RWPE2 (cell line): ENCODE data around the gene HOTAIR.

Experiments used
- ATAC-seq: fragments of 200-7000 bp; cut with Tn5 transposase; 3 replicates; pipeline ENCODE4 v1.9.1; 2021; ENCODE audit warnings: low read depth
- DNase-seq: peaks from one replicate; pipeline ENCODE4 v3.0.0-alpha.2; 2020; ENCODE audit warnings: low spot score
- H3K27ac ChIP-seq: fragments of 450-650 bp; 2 replicates; pipeline ENCODE4 v1.5.1; 2017; ENCODE audit warnings: mild to moderate bottlenecking; ENCODE audit not compliant: poor library complexity, severe bottlenecking
- H3K27me3 ChIP-seq: fragments of 250-450 bp; sonication (Bioruptor Pico); 2 replicates; pipeline ENCODE4 v1.5.1; 2021; ENCODE audit warnings: mild to moderate bottlenecking, moderate library complexity; ENCODE audit not compliant: insufficient read depth, poor library complexity, severe bottlenecking
- H3K36me3 ChIP-seq: fragments of 250-450 bp; sonication (Bioruptor Pico); 2 replicates; pipeline ENCODE4 v1.5.1; 2020; ENCODE audit warnings: low read depth, mild to moderate bottlenecking, moderate library complexity
- H3K4me1 ChIP-seq: fragments of 250-450 bp; sonication (Bioruptor Pico); 2 replicates; pipeline ENCODE4 v1.5.1; 2021; ENCODE audit warnings: mild to moderate bottlenecking, moderate library complexity; ENCODE audit not compliant: insufficient read depth, poor library complexity, severe bottlenecking
- H3K4me3 ChIP-seq: fragments of 250-450 bp; sonication (Bioruptor Pico); 2 replicates; pipeline ENCODE4 v1.5.1; 2021; ENCODE audit warnings: mild to moderate bottlenecking, moderate library complexity; ENCODE audit not compliant: severe bottlenecking
- H3K9me3 ChIP-seq: fragments of 250-450 bp; sonication (Bioruptor Pico); 2 replicates; pipeline ENCODE4 v1.5.1; 2021; ENCODE audit warnings: mild to moderate bottlenecking, moderate library complexity; ENCODE audit not compliant: severe bottlenecking
- CTCF ChIP-seq: fragments of 450-650 bp; IDR thresholded peaks from one replicate; pipeline ENCODE4 v1.5.1; 2017; ENCODE audit warnings: mild to moderate bottlenecking, moderate library complexity; ENCODE audit not compliant: poor library complexity, severe bottlenecking

HOTAIR gene

DNA sequence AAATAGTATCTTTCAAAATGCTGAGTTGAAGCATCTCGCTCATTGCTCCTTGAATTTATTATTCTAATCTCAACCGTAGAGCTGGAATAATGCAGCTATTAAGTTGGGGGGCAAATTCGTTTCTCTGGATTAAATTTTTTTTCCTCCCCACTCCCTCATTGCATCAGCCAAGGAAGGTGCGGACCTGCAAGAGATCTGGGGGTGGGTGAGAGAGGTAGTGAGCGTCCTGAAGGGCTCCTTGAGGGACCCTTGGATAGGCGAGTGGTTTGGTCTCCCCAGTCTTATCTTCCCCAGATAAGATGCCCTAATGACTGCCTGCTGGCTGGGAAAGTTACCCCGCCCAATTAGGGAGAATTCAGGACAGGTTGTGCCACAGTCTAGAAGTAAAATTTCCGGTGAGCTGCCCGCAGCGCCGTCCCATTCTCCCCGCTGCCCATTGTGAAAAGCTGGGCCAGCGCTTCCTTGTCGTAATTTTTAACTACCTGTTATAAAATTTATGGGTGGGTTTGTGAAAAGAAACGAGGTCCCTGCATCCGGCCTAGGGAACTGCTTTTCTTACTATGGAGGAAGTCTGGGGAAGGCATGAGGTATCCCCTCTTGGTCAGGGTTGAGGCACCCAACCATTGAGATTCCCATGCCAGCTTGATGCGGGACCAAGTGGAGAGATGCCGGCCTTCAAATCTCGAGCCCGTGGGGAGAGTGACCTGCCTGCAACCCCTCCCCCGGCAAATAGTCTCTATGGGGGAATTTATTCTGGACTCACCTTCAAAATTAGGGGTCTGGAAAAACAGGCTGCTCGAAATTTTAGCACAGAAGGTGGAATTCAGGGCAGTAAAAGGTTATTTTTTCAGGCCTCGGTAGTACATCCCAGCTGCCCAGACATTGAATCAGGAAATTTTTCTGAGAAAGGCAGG lies 40.5 kb upstream of the HOTAIR start:
- Histone ChIP-seq H3K27me3 (peaks cover 77% of the 10 kb centered on the region), H3K27ac (no peak overlapping the region), H3K36me3 (no peaks in the 10 kb centered on the region), H3K4me3 (no peak overlapping the region), H3K9me3 (no peaks in the 10 kb centered on the region), H3K4me1 (no peaks in the 10 kb centered on the region)
- DNase-seq = no peak
- no peak for ATAC-seq
- no peak for TF ChIP-seq CTCF

DNA sequence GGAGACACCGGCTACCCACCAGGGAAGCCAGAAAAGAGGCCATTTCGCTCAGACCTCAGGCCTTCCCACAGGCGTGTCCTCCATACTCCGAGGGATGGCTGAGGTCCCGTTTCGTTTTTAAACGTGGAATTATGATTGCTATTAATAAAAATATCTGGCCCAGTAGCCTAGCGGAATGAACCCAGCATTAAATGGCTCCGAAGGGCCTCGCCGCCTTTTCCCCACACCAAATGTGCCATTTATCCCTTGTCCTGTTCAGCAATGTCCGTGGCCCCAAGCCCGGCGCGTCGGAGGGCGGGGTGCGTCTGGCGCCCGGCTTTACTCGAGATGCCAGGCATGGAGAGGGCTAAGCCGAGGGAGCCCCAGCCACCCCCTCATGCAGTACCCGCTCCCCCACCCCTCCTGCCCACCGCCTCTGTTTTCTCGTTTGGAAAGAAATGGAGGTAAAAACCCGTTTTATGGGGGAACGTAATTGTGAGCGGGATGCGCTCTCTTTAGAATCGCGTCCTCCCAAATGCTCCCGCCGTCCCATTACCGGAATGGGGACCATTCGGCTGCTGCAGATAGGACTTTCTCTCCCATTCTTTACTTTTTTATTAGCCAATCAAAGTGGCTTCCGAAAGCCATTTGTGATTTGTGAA lies 39.7 kb upstream of the HOTAIR start:
- Histone ChIP-seq H3K4me3 (peak overlapping the region; percentile 11), H3K9me3 (no peaks in the 10 kb centered on the region), H3K27me3 (peaks cover 82% of the 10 kb centered on the region), H3K36me3 (no peaks in the 10 kb centered on the region), H3K27ac (no peak overlapping the region), H3K4me1 (no peaks in the 10 kb centered on the region)
- DNase-seq (no peak), ATAC-seq (no peak)
- TF ChIP-seq CTCF = no peak

GRCh38 chr12:54012631-54013409 lies 38.1 kb upstream of the HOTAIR start:
- no peaks in the 10 kb centered on the region for H3K36me3 ChIP-seq
- no peaks in the 10 kb centered on the region for H3K9me3 ChIP-seq
- no peak for TF ChIP-seq CTCF
- ATAC-seq = no peak
- H3K4me1 ChIP-seq = no peaks in the 10 kb centered on the region
- no peak overlapping the region for H3K27ac ChIP-seq
- no peak for DNase-seq
- H3K4me3 ChIP-seq = no peak overlapping the region
- H3K27me3 ChIP-seq = peaks cover 91% of the 10 kb centered on the region

GRCh38 chr12:54011665-54012532 lies 37.1 kb upstream of the HOTAIR start:
- H3K27me3 ChIP-seq = peaks cover 91% of the 10 kb centered on the region
- H3K9me3 ChIP-seq = no peaks in the 10 kb centered on the region
- H3K4me3 ChIP-seq = no peak overlapping the region
- H3K36me3 ChIP-seq = no peaks in the 10 kb centered on the region
- DNase-seq (no peak), ATAC-seq (no peak)
- no peak overlapping the region for H3K27ac ChIP-seq
- H3K4me1 ChIP-seq = no peaks in the 10 kb centered on the region
- TF ChIP-seq CTCF = no peak
